Fibroblast of the aortic adventitia (primary cell): Measurements from ENCODE around the gene IDI2. TPM values are rescaled to one million over a fixed set of nuclear protein-coding genes. Genes with fewer than 3 reads are reported as not detected.

Source experiments
- DNase-seq: peaks from one replicate; pipeline ENCODE4 v3.0.0-alpha.2; 2010; ENCODE audit warnings: low read depth
- H3K4me3 ChIP-seq: 2 replicates; pipeline ENCODE4 v1.5.1; 2011; ENCODE audit warnings: low read depth, mild to moderate bottlenecking, control low read depth, low read length, moderate library complexity
- total RNA-seq: library from RNA; depleted of rRNA; stranded (reverse); fragments of >200 nt; gene quantifications from 2 replicates; pipeline ENCODE4 v1.2.3, GENCODE V29; 2012; ENCODE audit warnings: low replicate concordance
- TF ChIP-seq, protein P1 (sequence below): IDR thresholded peaks from 2 replicates; pipeline ENCODE4 v1.5.1; 2011; ENCODE audit warnings: mild to moderate bottlenecking, low read length, control low read depth, inconsistent platforms; ENCODE audit not compliant: insufficient read depth

The IDI2 gene
- total RNA-seq, 1 donor, result not detected

DNA sequence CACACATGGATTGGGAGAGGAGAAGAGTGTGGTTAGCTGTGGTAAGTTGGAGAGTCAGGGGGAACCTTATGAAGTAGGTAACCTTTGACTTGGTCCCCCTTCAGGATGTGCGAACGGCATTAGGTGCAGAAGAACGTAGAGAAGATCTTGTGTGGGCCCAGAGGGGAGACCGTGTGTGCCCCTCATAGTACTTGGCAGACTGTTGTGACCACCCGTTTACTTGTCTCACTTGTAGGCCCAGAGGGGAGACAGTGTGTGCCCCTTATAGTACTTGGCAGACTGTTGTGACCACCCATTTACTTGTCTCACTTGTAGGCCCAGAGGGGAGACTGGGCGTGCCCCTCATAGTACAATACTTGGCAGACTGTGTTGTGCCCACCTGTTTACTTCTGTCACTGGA, 34.9 kb downstream of the IDI2 start:
- H3K4me3 ChIP-seq, result no peak overlapping the region
- no peak for DNase-seq
- TF ChIP-seq, protein P1, sequence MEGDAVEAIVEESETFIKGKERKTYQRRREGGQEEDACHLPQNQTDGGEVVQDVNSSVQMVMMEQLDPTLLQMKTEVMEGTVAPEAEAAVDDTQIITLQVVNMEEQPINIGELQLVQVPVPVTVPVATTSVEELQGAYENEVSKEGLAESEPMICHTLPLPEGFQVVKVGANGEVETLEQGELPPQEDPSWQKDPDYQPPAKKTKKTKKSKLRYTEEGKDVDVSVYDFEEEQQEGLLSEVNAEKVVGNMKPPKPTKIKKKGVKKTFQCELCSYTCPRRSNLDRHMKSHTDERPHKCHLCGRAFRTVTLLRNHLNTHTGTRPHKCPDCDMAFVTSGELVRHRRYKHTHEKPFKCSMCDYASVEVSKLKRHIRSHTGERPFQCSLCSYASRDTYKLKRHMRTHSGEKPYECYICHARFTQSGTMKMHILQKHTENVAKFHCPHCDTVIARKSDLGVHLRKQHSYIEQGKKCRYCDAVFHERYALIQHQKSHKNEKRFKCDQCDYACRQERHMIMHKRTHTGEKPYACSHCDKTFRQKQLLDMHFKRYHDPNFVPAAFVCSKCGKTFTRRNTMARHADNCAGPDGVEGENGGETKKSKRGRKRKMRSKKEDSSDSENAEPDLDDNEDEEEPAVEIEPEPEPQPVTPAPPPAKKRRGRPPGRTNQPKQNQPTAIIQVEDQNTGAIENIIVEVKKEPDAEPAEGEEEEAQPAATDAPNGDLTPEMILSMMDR, result no peak

DNA sequence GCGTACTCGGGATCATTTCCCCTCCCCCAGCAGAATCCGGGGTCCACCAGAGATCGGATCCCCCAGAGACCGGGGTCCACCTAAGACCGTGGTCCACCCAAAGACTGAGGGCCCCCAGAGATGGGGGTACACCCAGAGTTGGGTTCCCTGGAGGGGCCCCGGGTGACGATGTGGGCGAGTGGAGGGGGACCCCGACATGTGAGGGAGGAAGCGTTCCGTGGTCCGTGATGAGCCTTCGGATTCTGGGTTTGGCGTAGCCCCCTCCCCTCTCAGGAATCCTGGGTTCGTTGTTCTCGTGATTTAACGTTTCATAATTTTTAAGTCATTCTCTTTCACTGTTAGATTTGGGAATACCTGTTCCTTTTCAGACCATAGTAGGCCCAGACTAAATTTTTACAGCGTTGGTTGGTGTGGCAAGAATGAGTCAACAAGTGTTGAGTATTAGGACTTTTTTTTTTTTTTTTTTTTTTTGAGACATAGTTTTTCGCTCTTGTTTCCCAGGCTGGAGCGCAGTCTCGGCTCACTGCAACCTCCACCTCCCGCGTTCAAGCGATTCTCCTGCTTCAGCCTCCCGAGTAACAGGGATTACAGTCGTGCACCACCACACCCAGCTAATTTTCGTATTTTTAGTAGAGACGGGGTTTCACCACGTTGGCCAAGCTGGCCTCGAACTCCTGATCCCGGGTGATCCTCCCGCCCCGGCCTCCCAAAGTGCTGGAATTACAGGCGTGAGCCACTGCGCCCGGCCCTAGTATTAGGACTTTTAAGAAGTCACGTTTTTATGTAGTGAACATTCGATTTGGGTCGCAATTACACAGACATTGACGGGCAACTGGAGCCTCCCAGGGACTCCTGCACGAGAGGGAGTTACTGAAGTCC, 36.8 kb downstream of the IDI2 start:
- peak overlapping the region; percentile 78 for H3K4me3 ChIP-seq
- DNase-seq, result peak; percentile 38
- TF ChIP-seq, protein P1, result no peak

DNA sequence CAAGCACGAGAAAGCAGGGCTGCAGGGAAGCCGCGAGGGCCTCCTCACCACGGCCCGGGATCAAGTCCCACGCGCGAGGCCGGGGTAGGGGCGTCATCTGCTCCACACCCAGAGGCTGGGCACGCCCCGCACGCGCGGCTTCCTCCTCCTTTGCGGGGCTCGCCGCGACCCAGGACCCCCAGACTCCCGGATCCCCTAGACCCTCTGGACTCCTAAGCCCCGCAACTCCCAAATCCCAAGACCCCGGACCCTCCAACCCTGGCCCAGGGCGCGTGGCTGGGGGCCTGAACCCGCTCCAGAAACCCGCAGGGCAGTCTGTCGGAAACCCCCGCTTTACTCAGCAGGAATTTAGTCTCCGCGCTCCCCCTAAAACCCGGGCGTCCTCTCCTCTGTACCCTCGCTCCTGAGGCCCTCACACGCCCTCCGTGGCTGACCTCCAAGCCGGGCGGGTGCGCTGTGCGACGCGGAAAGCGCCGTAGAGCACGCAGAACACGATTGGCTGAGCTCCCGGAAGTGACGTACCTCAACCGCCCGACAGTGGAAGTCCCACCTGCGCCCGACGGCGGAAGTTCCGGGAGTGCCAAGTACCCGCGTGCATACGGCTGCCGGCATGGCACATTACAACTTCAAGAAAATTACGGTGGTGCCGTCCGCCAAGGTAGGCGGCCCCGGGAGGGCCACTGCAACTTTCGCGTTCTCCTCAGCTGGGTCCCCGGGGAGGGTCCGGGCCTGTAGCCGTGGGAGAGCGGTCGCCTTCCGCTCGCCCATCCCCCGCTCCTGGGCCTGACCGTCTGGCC, 37.6 kb downstream of the IDI2 start, which contains the start of gene GTPBP4:
GTPBP4 (plus strand) TSS at position 565 of the 797 bp plus-strand sequence; CDS start at position 611, 46 bp downstream.
- DNase-seq, result peak; percentile 97
- H3K4me3 ChIP-seq, result peak within 1 kb of the TSS; percentile 78
- TF ChIP-seq, protein P1, result no peak

DNA sequence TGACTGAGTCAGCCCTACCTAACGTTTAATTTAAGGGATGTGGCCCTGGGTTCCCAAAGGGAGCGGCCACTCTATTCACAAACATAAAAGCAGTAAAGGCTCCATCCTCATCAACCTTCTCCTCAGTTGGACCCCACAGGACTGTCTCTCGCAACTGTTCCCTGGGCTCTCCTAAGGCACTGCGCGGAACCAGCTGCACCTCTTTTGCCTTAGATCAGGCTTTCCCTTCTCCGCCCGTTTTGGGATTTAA, 38.1 kb downstream of the IDI2 start:
- H3K4me3 ChIP-seq, result peak overlapping the region; percentile 78
- TF ChIP-seq, protein P1, result no peak
- DNase-seq, result peak; percentile 18

DNA sequence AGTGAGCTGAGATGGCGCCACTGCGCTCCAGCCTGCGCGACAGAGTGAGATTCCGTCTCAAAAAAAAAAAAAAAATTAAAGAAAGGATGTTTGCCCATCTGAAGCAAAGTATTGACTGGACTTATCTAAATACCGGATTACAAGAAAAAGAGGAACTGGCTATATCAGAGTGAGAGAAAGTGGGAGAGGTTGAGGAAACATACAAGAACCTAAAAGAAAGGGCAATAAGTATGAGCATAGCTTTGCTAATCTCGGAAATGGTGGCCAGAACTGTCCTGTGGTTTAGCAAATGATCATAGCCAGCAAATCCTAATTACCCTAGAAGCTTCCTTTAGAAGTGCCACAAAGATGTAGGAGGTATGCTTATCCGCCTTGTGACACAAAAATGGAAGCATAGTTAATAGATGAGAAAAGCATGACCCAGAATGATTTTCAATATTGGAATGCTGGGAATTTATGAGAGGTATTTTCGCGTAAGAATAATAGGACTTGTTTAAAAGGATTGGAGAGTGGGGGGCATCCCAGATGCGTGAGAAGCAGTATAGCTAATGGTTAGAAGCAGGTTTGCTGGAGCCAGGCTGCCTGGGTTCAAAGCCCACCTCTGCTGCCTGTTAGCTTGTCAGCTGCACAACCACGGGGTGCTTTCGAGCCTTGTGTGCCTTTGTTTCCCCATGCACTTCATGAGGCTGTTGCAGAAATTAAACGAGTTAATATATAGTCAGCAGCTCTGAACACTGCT, 38.6 kb downstream of the IDI2 start:
- peak; percentile 74 for DNase-seq
- peak overlapping the region; percentile 78 for H3K4me3 ChIP-seq
- TF ChIP-seq, protein P1, result no peak

DNA sequence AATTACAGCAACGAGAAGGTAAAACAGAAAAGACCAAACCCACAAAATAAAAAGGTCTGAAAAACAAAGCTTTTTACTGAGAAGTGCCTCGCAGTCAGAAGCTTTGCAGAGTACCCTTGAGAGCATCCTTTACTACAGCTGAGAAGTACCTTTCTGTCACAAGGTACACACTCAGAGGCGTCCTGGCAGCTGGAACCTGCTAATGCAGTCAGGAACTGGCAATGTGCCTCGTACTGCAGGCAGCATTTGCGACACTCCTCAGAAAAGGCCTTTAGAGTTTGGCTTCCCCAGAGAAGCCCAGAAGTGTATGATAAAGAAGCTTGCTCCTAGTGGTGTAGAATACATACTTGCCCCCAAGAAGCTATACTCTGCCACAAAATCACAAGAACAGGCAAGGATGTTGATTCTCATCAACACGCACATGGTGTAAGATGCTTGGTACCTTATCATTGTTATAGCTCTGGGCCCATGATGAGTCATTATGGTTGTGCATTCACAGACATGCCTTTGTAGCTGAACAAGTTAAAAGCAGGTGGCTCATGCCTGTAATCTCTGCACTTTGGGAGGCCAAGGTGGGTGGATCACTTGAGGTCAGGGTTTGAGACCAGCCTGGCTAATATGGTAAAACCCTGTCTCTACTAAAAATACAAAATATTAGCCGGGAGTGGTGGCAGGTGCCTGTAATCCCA, 39.4 kb downstream of the IDI2 start:
- no peak overlapping the region for H3K4me3 ChIP-seq
- DNase-seq, result peak; percentile 62
- TF ChIP-seq, protein P1, result no peak
